GM12878 (cell line): ENCODE results near the gene ASTN1. TPM values are rescaled to one million over a fixed set of nuclear protein-coding genes. Genes with fewer than 3 reads are reported as not detected.

ENCODE experiments used
- ATAC-seq: fragments of 200-7000 bp; cut with Tn5 transposase; 3 replicates; pipeline ENCODE4 v1.9.1; 2020; ENCODE audit warnings: mild to moderate bottlenecking, moderate library complexity
- BruUV-seq: library from RNA; stranded (reverse); fragments of 400-500 nt; replicated peaks from 2 replicates; lab custom pipeline; 2021; lab: Mats Ljungman, UMichigan
- CTCF ChIA-PET: fragments of 300-600 bp; sonication (Branson Sonifier 250); formaldehyde crosslinking; extraction: SDS; loops from one replicate; lab custom pipeline; 2021; ENCODE audit warnings: inconsistent platforms; lab: Yijun Ruan, JAX
- POLR2A ChIA-PET: fragments of 350-600 bp; formaldehyde crosslinking; extraction: SDS; loops from one replicate; lab custom pipeline; 2021; ENCODE audit warnings: inconsistent platforms; lab: Charles Lee
- RAD21 ChIA-PET: fragments of 300-600 bp; sonication (Branson Sonifier 250); formaldehyde crosslinking; loops from one replicate; lab custom pipeline; 2023; ENCODE audit warnings: antibody characterized with exemption; ENCODE audit not compliant: unreplicated experiment; lab: Charles Lee
- SMC1A ChIA-PET: fragments of 300-600 bp; sonication (Branson Sonifier 250); formaldehyde crosslinking; loops from one replicate; lab custom pipeline; 2023; ENCODE audit not compliant: unreplicated experiment, uncharacterized antibody; lab: Charles Lee
- DNase-seq: peaks from one replicate; pipeline ENCODE4 v3.0.0-alpha.2; 2011; ENCODE audit warnings: low read depth, low spot score
- FAIRE-seq: peaks from 3 replicates; lab custom pipeline; 2011; peaks lifted over from hg19 to GRCh38; lab: Jason Lieb, UNC
- H2AFZ ChIP-seq: 2 replicates; pipeline ENCODE4 v1.6.0; 2011; ENCODE audit warnings: low read depth, low read length, control low read depth; ENCODE audit not compliant: control insufficient read depth
- H3K27ac ChIP-seq: 2 replicates; pipeline ENCODE4 v1.5.1; 2011; ENCODE audit warnings: control low read depth; ENCODE audit not compliant: control insufficient read depth, insufficient read depth
- H3K27me3 ChIP-seq, 2 experiments: replicated peaks in 1 of 2; 2 replicates each; pipeline versions ENCODE4 v1.6.0 to v1.6.1; 2011; ENCODE audit warnings: low read length in 1 of 2; ENCODE audit not compliant: control insufficient read depth in 2 of 2, insufficient read depth in 2 of 2
- H3K36me3 ChIP-seq, 2 experiments: 2 replicates each; pipeline ENCODE4 v1.5.1; 2011; ENCODE audit warnings: low read length in 1 of 2; ENCODE audit not compliant: control insufficient read depth in 2 of 2, insufficient read depth in 2 of 2
- H3K4me1 ChIP-seq: 2 replicates; pipeline ENCODE4 v1.6.1; 2011; ENCODE audit warnings: mild to moderate bottlenecking, low read length, moderate library complexity, mixed read lengths; ENCODE audit not compliant: control insufficient read depth, insufficient read depth
- H3K4me2 ChIP-seq: 2 replicates; pipeline ENCODE4 v1.6.0; 2011; ENCODE audit warnings: control low read depth; ENCODE audit not compliant: control insufficient read depth, insufficient read depth
- H3K4me3 ChIP-seq: fragments of 200-600 bp; sonication (generic); 2 replicates; pipeline ENCODE4 v1.5.1; 2016
- H3K79me2 ChIP-seq: 2 replicates; pipeline ENCODE4 v1.6.0; 2011; ENCODE audit warnings: low read length; ENCODE audit not compliant: control insufficient read depth, insufficient read depth
- H3K9ac ChIP-seq: 2 replicates; pipeline ENCODE4 v1.8.0; 2011; ENCODE audit warnings: low read length, control low read depth, mixed read lengths; ENCODE audit not compliant: control insufficient read depth, insufficient read depth
- H3K9me3 ChIP-seq: replicated peaks from 3 replicates; pipeline ENCODE4 v1.5.1; 2011; ENCODE audit warnings: mild to moderate bottlenecking, low read length; ENCODE audit not compliant: control insufficient read depth, insufficient read depth
- H4K20me1 ChIP-seq: 2 replicates; pipeline ENCODE4 v1.6.0; 2011; ENCODE audit not compliant: control insufficient read depth, insufficient read depth
- ASH2L ChIP-seq: fragments of 300-600, 200-600 bp; sonication (generic); IDR thresholded peaks from 2 replicates; pipeline ENCODE4 v1.6.1; 2017; ENCODE audit warnings: low read depth, mild to moderate bottlenecking, borderline replicate concordance
- BCL3 ChIP-seq: IDR thresholded peaks from 2 replicates; pipeline ENCODE4 v1.6.1; 2011; ENCODE audit warnings: borderline replicate concordance, low read depth, mild to moderate bottlenecking, moderate library complexity, low read length; ENCODE audit not compliant: insufficient read depth, poor library complexity, severe bottlenecking
- CBFB ChIP-seq: IDR thresholded peaks from 2 replicates; pipeline ENCODE4 v1.6.1; 2016; ENCODE audit warnings: antibody characterized with exemption, low read depth
- GATAD2B ChIP-seq: fragments of 450-650 bp; conservative IDR thresholded peaks from 2 replicates; pipeline ENCODE4 v1.6.1; 2017; ENCODE audit warnings: low read depth, mild to moderate bottlenecking, moderate library complexity
- NFXL1 ChIP-seq: fragments of 450-650 bp; IDR thresholded peaks from 2 replicates; pipeline ENCODE4 v1.6.1; 2017; ENCODE audit warnings: antibody characterized with exemption, mild to moderate bottlenecking, borderline replicate concordance
- POLR2A ChIP-seq: IDR thresholded peaks from 2 replicates; pipeline ENCODE4 v1.6.1; 2011; ENCODE audit warnings: low read depth, mild to moderate bottlenecking, low read length
- POU2F2 ChIP-seq: IDR thresholded peaks from 3 replicates; pipeline ENCODE4 v1.6.1; 2011; ENCODE audit warnings: low read depth, mild to moderate bottlenecking, low read length, borderline replicate concordance
- RELB ChIP-seq: fragments of 450-650 bp; IDR thresholded peaks from 2 replicates; pipeline ENCODE4 v1.6.1; 2017; ENCODE audit warnings: low read depth, mild to moderate bottlenecking, moderate library complexity
- SREBF2 ChIP-seq: IDR thresholded peaks from 2 replicates; pipeline ENCODE4 v1.6.1; 2012; ENCODE audit warnings: mild to moderate bottlenecking, low read length
- SUPT20H ChIP-seq: IDR thresholded peaks from 2 replicates; pipeline ENCODE4 v1.6.1; 2011; ENCODE audit warnings: low read depth, mild to moderate bottlenecking, low read length, moderate library complexity, borderline replicate concordance; ENCODE audit not compliant: control insufficient read depth
- ZNF384 ChIP-seq: IDR thresholded peaks from 2 replicates; pipeline ENCODE4 v1.6.1; 2012; ENCODE audit warnings: low read depth, mild to moderate bottlenecking, low read length, improper control_type of control experiment, borderline replicate concordance
- WGBS: methylation state at CpG from one replicate; pipeline ENCODE4 v1.1.6; 2016; ENCODE audit warnings: low lambda C conversion rate; ENCODE audit not compliant: insufficient replicate concordance, insufficient coverage; ENCODE audit errors: missing lambda C conversion rate; 5-methylcytosine and 5-hydroxymethylcytosine counted together
- in situ Hi-C: fragments of 300-500 bp; cut with MboI; formaldehyde crosslinking; loops from 9 replicates; pipeline ENCODE4 v1.14.3; 2018; ENCODE audit warnings: mixed read lengths
- intact Hi-C: fragments of 100-400 bp; cut with micrococcal nuclease; formaldehyde crosslinking; loops from one replicate; pipeline ENCODE4 v1.14.2; 2022; ENCODE audit not compliant: unreplicated experiment
- polyA plus RNA-seq, 11 experiments: library from polyadenylated mRNA; depleted of rRNA in 4 of 11; unstranded in 6 of 11; stranded (reverse) in 5 of 11; fragments of >200 nt; fragmentation: Nextera tagmentation in 4 of 11; fragmentation: Illumina TruSeq in 1 of 11; extraction: Ambion mirVana in 4 of 11; extraction: Trizol in 1 of 11; gene quantifications; 1 replicate in 1 of 11; 2 replicates in 10 of 11; pipeline versions ENCODE4 v1.2.1 to v1.2.3, GENCODE V29; 2011 to 2016; ENCODE audit warnings: inconsistent platforms in 2 of 11, missing spikeins in 2 of 11, low read depth in 1 of 11
- total RNA-seq, 4 experiments: library from RNA; depleted of rRNA in 3 of 4; stranded (reverse); fragments of >200 nt in 3 of 4; fragmentation: Illumina TruSeq in 1 of 4; extraction: Trizol in 1 of 4; gene quantifications; 2 replicates each; pipeline versions ENCODE4 v1.2.1 to v1.2.3, GENCODE V29; 2013 to 2021
- TF ChIP-seq, protein P1 (sequence below): fragments of 450-650 bp; IDR thresholded peaks from 2 replicates; pipeline ENCODE4 v1.6.1; 2017; ENCODE audit warnings: mild to moderate bottlenecking, moderate library complexity

The ASTN1 gene
- total and polyA plus RNA-seq, 10 of the 15 experiments (the other 5 are each of a cell fraction or from before 2014, with no cell fraction given) = 0.04 TPM; not detected in 9

- DNase-seq (no peak), FAIRE-seq (no peak), ATAC-seq (no peak)
- H3K9ac ChIP-seq = no peak overlapping the region
- no peak for TF ChIP-seq BCL3
- no peak for TF ChIP-seq NFXL1
- TF ChIP-seq POU2F2 = no peak
- no peak for TF ChIP-seq RELB
- TF ChIP-seq SUPT20H = no peak
- TF ChIP-seq ZNF384 = no peak
- TF ChIP-seq POLR2A = no peak
- no peak for TF ChIP-seq GATAD2B
- TF ChIP-seq, protein P1, sequence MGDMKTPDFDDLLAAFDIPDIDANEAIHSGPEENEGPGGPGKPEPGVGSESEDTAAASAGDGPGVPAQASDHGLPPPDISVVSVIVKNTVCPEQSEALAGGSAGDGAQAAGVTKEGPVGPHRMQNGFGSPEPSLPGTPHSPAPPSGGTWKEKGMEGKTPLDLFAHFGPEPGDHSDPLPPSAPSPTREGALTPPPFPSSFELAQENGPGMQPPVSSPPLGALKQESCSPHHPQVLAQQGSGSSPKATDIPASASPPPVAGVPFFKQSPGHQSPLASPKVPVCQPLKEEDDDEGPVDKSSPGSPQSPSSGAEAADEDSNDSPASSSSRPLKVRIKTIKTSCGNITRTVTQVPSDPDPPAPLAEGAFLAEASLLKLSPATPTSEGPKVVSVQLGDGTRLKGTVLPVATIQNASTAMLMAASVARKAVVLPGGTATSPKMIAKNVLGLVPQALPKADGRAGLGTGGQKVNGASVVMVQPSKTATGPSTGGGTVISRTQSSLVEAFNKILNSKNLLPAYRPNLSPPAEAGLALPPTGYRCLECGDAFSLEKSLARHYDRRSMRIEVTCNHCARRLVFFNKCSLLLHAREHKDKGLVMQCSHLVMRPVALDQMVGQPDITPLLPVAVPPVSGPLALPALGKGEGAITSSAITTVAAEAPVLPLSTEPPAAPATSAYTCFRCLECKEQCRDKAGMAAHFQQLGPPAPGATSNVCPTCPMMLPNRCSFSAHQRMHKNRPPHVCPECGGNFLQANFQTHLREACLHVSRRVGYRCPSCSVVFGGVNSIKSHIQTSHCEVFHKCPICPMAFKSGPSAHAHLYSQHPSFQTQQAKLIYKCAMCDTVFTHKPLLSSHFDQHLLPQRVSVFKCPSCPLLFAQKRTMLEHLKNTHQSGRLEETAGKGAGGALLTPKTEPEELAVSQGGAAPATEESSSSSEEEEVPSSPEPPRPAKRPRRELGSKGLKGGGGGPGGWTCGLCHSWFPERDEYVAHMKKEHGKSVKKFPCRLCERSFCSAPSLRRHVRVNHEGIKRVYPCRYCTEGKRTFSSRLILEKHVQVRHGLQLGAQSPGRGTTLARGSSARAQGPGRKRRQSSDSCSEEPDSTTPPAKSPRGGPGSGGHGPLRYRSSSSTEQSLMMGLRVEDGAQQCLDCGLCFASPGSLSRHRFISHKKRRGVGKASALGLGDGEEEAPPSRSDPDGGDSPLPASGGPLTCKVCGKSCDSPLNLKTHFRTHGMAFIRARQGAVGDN = no peak
- TF ChIP-seq ASH2L = no peak
- no peak for TF ChIP-seq CBFB
- no peak for TF ChIP-seq SREBF2
- CTCF ChIA-PET = interaction anchor here (1.5 kb wide), 1 partner anchor 67 kb away, joined by 5 read pairs; no protein-coding TSS in a partner anchor
- no peak overlapping the region for H3K4me2 ChIP-seq
- in situ Hi-C loops = no loop called here
- SMC1A ChIA-PET = no interaction called here
- POLR2A ChIA-PET = no interaction called here
- H4K20me1 ChIP-seq = no peaks in the 10 kb centered on the region
- no peak overlapping the region for H3K27ac ChIP-seq
- H3K4me1 ChIP-seq = no peaks in the 10 kb centered on the region
- RAD21 ChIA-PET = no interaction called here
- no TSS peak for BruUV-seq
- intact Hi-C loops = no loop called here
- no peak overlapping the region for H3K4me3 ChIP-seq
- H3K27me3 ChIP-seq = no peaks in the 10 kb centered on the region
- no peaks in the 10 kb centered on the region for H3K36me3 ChIP-seq
- no peaks in the 10 kb centered on the region for H3K9me3 ChIP-seq
- 0% methylated on average over 2 of the region's 2 CpGs for WGBS
- no peak overlapping the region for H2AFZ ChIP-seq
- no peaks in the 10 kb centered on the region for H3K79me2 ChIP-seq
Measured at GRCh38 chr1:176964687-176965086, 199.8 kb downstream of the ASTN1 start.
